ENCODE results near the gene SPATA32.

DNA sequence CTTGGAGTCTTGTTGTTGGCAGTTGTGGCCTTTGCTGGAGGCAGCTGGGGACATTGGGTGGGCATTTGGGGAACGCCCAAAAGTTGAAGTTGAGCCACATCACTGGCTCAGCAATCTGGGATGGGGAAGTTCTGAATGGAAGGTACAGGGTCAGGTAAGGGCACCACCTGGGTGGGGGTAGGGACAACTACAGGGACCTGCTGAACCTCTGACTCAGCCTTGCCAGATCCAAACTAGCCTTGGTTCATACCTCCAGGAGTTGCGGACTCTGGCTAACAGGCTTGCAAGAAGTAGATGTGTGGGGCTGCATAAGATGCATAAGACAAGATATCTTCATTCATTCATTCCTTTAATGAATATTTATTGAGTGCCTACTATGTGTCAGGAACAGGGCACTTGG, 24.2 kb downstream of the SPATA32 start:
- TF ChIP-seq POLR2AphosphoS5 (IDR thresholded peaks at IDR 0.05; ENCODE audit: borderline replicate concordance, low read depth, low read length) (no peak), EZH2 (IDR thresholded peaks at IDR 0.05) (no peak), FOXP2 (optimal IDR thresholded peaks at IDR 0.05; ENCODE audit: control extremely low read depth, extremely low read length, insufficient read depth) (no peak)

All from SK-N-MC (cell line).